PC-3 (cell line): ENCODE results near the gene P2RX1. TPM values are rescaled to one million over a fixed set of nuclear protein-coding genes. Genes with fewer than 3 reads are reported as not detected.
"Not testable (repeated sequence)": the region's sequence is repeated elsewhere in the genome, so short reads cannot be mapped to it uniquely, and the experiment has no call there.

Experiments used
- ATAC-seq: fragments of 200-7000 bp; cut with Tn5 transposase; 2 replicates; pipeline ENCODE4 v1.9.1; 2020; ENCODE audit warnings: mild to moderate bottlenecking, moderate library complexity
- BruUV-seq: library from RNA; stranded (reverse); fragments of 400-500 nt; replicated peaks from 2 replicates; lab custom pipeline; 2021; lab: Mats Ljungman, UMichigan
- CTCF ChIA-PET: fragments of 300-600 bp; sonication (Branson Sonifier 250); formaldehyde crosslinking; loops from one replicate; lab custom pipeline; 2022; ENCODE audit warnings: antibody characterized with exemption; lab: Charles Lee
- POLR2A ChIA-PET: fragments of 300-600 bp; sonication (Branson Sonifier 250); formaldehyde crosslinking; loops from one replicate; lab custom pipeline; 2022; ENCODE audit warnings: antibody characterized with exemption; ENCODE audit not compliant: unreplicated experiment; lab: Charles Lee
- DNase-seq: peaks from one replicate; pipeline ENCODE4 v3.0.0-alpha.2; 2015
- H2AFZ ChIP-seq: fragments of 300-600 bp; sonication (generic); 2 replicates; pipeline ENCODE4 v1.6.0; 2016; ENCODE audit warnings: antibody characterized with exemption, low read length
- H3F3A ChIP-seq: fragments of 300-600 bp; sonication (generic); one replicate; pipeline ENCODE4 v1.6.0; 2017; ENCODE audit warnings: antibody characterized with exemption, low read length, control low read depth, mild to moderate bottlenecking; ENCODE audit not compliant: unreplicated experiment
- H3K27ac ChIP-seq: fragments of 300-600 bp; sonication (generic); 2 replicates; pipeline ENCODE4 v1.5.1; 2016; ENCODE audit warnings: mild to moderate bottlenecking, low read length
- H3K27me3 ChIP-seq: fragments of 300-600 bp; sonication (generic); 2 replicates; pipeline ENCODE4 v1.6.1; 2016; ENCODE audit warnings: low read length, mixed read lengths
- H3K36me3 ChIP-seq: fragments of 300-600 bp; sonication (generic); 2 replicates; pipeline ENCODE4 v1.6.1; 2016; ENCODE audit warnings: low read depth, mixed run types, low read length, mixed read lengths
- H3K4me1 ChIP-seq: fragments of 300-600 bp; sonication (generic); 2 replicates; pipeline ENCODE4 v1.5.1; 2016; ENCODE audit warnings: low read length; ENCODE audit not compliant: insufficient read depth
- H3K4me2 ChIP-seq: fragments of 300-600 bp; sonication (generic); 2 replicates; pipeline ENCODE4 v1.6.0; 2016; ENCODE audit warnings: low read length
- H3K4me3 ChIP-seq: fragments of 300-600 bp; sonication (generic); 2 replicates; pipeline ENCODE4 v1.5.1; 2016; ENCODE audit warnings: mild to moderate bottlenecking, low read length, mixed read lengths
- H3K79me2 ChIP-seq: fragments of 300-600 bp; sonication (generic); 2 replicates; pipeline ENCODE4 v1.6.1; 2017; ENCODE audit warnings: low read length, mixed read lengths
- H3K9ac ChIP-seq: fragments of 300-600 bp; sonication (generic); 2 replicates; pipeline ENCODE4 v1.6.0; 2016; ENCODE audit warnings: mild to moderate bottlenecking, low read length
- H3K9me2 ChIP-seq: fragments of 300-600 bp; sonication (generic); replicated peaks from 2 replicates; pipeline ENCODE4 v1.6.1; 2016; ENCODE audit warnings: mixed run types, low read length, mixed read lengths
- H3K9me3 ChIP-seq: fragments of 300-600 bp; sonication (generic); 2 replicates; pipeline ENCODE4 v1.6.1; 2016; ENCODE audit warnings: low read length, mixed read lengths
- H4K20me1 ChIP-seq: fragments of 300-600 bp; sonication (generic); 2 replicates; pipeline ENCODE4 v1.6.1; 2016; ENCODE audit warnings: low read length, mixed read lengths
- EZH2 ChIP-seq: fragments of 300-600 bp; sonication (generic); IDR thresholded peaks from one replicate; pipeline ENCODE4 v1.6.1; 2017; ENCODE audit warnings: antibody characterized with exemption, mild to moderate bottlenecking, low read length; ENCODE audit not compliant: unreplicated experiment
- EZH2phosphoT487 ChIP-seq: fragments of 300-600 bp; sonication (generic); IDR thresholded peaks from 2 replicates; pipeline ENCODE4 v1.6.1; 2018; ENCODE audit warnings: mild to moderate bottlenecking, antibody characterized with exemption, low read length, borderline replicate concordance
- intact Hi-C: fragments of 100-400 bp; cut with micrococcal nuclease; formaldehyde crosslinking; loops from 2 replicates; pipeline ENCODE4 v1.9.0; 2023
- total RNA-seq: library from RNA; depleted of rRNA; stranded (reverse); fragments of >200 nt; gene quantifications from 2 replicates; pipeline ENCODE4 v1.2.3, GENCODE V29; 2014
- TF ChIP-seq, protein P1 (sequence below): fragments of 300-600 bp; sonication (generic); conservative IDR thresholded peaks from 2 replicates; pipeline ENCODE4 v1.5.1; 2017; ENCODE audit warnings: antibody characterized with exemption, low read depth, mild to moderate bottlenecking, low read length

The P2RX1 gene
- total RNA-seq, 1 experiment from 2014 or later, result not detected

GRCh38 chr17:3857261-3858105, 58.8 kb downstream of the P2RX1 start:
- intact Hi-C loops, result no loop called here
- Histone ChIP-seq H4K20me1 (no peaks in the 10 kb centered on the region), H3K4me2 (no peak overlapping the region), H3K27ac (no peak overlapping the region), H3K4me3 (no peak overlapping the region), H3K9me3 (no peaks in the 10 kb centered on the region), H3K9me2 (no peaks in the 10 kb centered on the region), H3K9ac (no peak overlapping the region), H3F3A (no peaks in the 10 kb centered on the region), H3K27me3 (no peaks in the 10 kb centered on the region), H3K79me2 (no peaks in the 10 kb centered on the region), H2AFZ (no peak overlapping the region), H3K4me1 (no peaks in the 10 kb centered on the region), H3K36me3 (no peaks in the 10 kb centered on the region)
- ATAC-seq, result no peak
- no TSS peak for BruUV-seq
- TF ChIP-seq EZH2phosphoT487 (no peak), EZH2 (no peak)
- TF ChIP-seq, protein P1, sequence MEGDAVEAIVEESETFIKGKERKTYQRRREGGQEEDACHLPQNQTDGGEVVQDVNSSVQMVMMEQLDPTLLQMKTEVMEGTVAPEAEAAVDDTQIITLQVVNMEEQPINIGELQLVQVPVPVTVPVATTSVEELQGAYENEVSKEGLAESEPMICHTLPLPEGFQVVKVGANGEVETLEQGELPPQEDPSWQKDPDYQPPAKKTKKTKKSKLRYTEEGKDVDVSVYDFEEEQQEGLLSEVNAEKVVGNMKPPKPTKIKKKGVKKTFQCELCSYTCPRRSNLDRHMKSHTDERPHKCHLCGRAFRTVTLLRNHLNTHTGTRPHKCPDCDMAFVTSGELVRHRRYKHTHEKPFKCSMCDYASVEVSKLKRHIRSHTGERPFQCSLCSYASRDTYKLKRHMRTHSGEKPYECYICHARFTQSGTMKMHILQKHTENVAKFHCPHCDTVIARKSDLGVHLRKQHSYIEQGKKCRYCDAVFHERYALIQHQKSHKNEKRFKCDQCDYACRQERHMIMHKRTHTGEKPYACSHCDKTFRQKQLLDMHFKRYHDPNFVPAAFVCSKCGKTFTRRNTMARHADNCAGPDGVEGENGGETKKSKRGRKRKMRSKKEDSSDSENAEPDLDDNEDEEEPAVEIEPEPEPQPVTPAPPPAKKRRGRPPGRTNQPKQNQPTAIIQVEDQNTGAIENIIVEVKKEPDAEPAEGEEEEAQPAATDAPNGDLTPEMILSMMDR, result no peak
- POLR2A ChIA-PET, result interaction anchor here (0.6 kb wide), 1 partner anchor 147 kb away, joined by 4 read pairs; no protein-coding TSS in a partner anchor
- CTCF ChIA-PET, result no interaction called here
- DNase-seq, result no peak

- BruUV-seq, H3K79me2 ChIP-seq, H2AFZ ChIP-seq, H3K27me3 ChIP-seq, H3K4me3 ChIP-seq, POLR2A ChIA-PET, H3K9me2 ChIP-seq, ATAC-seq, H3K27ac ChIP-seq, intact Hi-C loops, H3F3A ChIP-seq, H3K9ac ChIP-seq, H3K4me2 ChIP-seq, DNase-seq, CTCF ChIA-PET, H3K4me1 ChIP-seq, H3K36me3 ChIP-seq, H4K20me1 ChIP-seq, H3K9me3 ChIP-seq: not testable (repeated sequence)
Observed at GRCh38 chr17:3854204-3854603, 62.1 kb downstream of the P2RX1 start.

GRCh38 chr17:3852561-3852960, 63.7 kb downstream of the P2RX1 start:
- no peaks in the 10 kb centered on the region for H3K9me2 ChIP-seq
- H4K20me1 ChIP-seq, result no peaks in the 10 kb centered on the region
- CTCF ChIA-PET, result no interaction called here
- no peaks in the 10 kb centered on the region for H3K9me3 ChIP-seq
- POLR2A ChIA-PET, result no interaction called here
- no peak overlapping the region for H3K9ac ChIP-seq
- intact Hi-C loops, result no loop called here
- H3K36me3 ChIP-seq, result no peaks in the 10 kb centered on the region
- H3F3A ChIP-seq, result no peaks in the 10 kb centered on the region
- H3K4me3 ChIP-seq, result no peak overlapping the region
- H3K4me2 ChIP-seq, result no peak overlapping the region
- TF ChIP-seq, protein P1, result no peak
- TF ChIP-seq EZH2phosphoT487, result no peak
- TF ChIP-seq EZH2, result no peak
- DNase-seq (no peak), ATAC-seq (no peak)
- H3K4me1 ChIP-seq, result no peaks in the 10 kb centered on the region
- H3K27ac ChIP-seq, result no peak overlapping the region
- no peak overlapping the region for H2AFZ ChIP-seq
- H3K79me2 ChIP-seq, result no peaks in the 10 kb centered on the region
- H3K27me3 ChIP-seq, result no peaks in the 10 kb centered on the region
- BruUV-seq, result no TSS peak
